Progenitor cell of endocrine pancreas (in vitro differentiated cells): ENCODE results near the gene ZNF174. TPM values are rescaled to one million over a fixed set of nuclear protein-coding genes. Genes with fewer than 3 reads are reported as not detected.

Experiments used
- DNase-seq: peaks from one replicate; pipeline ENCODE4 v3.0.0; 2021; ENCODE audit warnings: low spot score; ENCODE audit not compliant: unreplicated experiment
- H3K27ac Mint-ChIP-seq: 2 replicates; pipeline ENCODE4 v1.8.0; 2021; ENCODE audit warnings: mild to moderate bottlenecking, moderate library complexity, mixed read lengths
- H3K27me3 Mint-ChIP-seq: 2 replicates; pipeline ENCODE4 v1.8.0; 2021; ENCODE audit warnings: mixed read lengths
- H3K36me3 Mint-ChIP-seq: 2 replicates; pipeline ENCODE4 v1.8.0; 2022; ENCODE audit warnings: mixed read lengths; ENCODE audit not compliant: insufficient read depth
- H3K4me1 Mint-ChIP-seq: 2 replicates; pipeline ENCODE4 v1.8.0; 2021; ENCODE audit warnings: low read depth, mixed read lengths
- H3K4me3 Mint-ChIP-seq: 2 replicates; pipeline ENCODE4 v1.8.0; 2021; ENCODE audit warnings: low read depth, mild to moderate bottlenecking, moderate library complexity, mixed read lengths
- H3K9me3 Mint-ChIP-seq: 2 replicates; pipeline ENCODE4 v1.8.0; 2021; ENCODE audit warnings: low read depth, mixed read lengths
- total RNA-seq: library from RNA; stranded (reverse); gene quantifications from 2 replicates; pipeline ENCODE4 v1.2.1, GENCODE V29; 2021
- TF ChIP-seq, protein P1 (sequence below): fragments of 200-600 bp; sonication (generic); IDR thresholded peaks from one replicate; pipeline ENCODE4 v1.5.0; 2021; ENCODE audit warnings: antibody characterized with exemption, mild to moderate bottlenecking; ENCODE audit not compliant: unreplicated experiment

ZNF174 gene
- total RNA-seq, 1 donor from 2014 or later: 13.5 TPM

DNA sequence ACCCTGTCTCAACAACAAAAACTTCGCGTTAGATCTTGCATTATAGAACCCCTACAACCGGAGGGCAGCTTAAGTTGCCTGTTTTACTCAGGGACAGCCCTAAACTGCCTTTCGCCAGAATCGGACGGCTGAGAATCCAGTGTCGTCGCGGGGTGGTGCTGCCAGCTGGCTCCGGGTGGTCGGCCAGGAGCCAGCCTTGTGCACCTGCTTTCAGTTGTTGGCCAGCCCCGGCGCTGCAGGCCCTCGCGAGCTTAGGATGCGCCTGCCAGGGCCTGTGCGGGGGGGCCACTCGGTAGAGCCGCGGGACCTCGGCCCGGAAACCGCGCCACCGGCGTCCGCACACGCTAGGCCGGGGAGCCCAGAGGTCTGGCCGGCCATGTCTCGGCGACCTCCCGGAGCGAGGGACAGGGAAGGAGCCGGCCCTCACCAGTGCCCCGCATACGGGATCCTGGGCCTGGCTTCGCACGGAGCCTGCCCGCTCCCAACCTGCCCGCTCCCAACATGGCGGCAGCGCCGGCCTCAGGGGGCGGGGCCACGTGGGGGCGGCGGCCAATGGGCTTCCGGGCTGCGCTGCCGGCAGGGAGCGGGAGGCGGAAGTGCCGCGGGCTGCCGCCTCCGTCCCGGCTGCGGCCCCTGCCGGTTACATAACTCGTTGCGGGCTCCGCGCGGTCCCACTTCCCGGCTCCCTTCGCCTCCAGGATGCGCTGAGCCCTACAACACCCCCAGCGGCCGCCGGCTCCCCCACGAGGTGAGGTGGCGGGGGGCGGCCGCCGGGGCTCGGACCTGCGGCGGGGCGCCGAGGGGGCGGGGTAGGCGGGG, 56.6 kb downstream of the ZNF174 start:
- H3K4me3 Mint-ChIP-seq: peak overlapping the region; percentile 70
- no peaks in the 10 kb centered on the region for H3K36me3 Mint-ChIP-seq
- TF ChIP-seq, protein P1, sequence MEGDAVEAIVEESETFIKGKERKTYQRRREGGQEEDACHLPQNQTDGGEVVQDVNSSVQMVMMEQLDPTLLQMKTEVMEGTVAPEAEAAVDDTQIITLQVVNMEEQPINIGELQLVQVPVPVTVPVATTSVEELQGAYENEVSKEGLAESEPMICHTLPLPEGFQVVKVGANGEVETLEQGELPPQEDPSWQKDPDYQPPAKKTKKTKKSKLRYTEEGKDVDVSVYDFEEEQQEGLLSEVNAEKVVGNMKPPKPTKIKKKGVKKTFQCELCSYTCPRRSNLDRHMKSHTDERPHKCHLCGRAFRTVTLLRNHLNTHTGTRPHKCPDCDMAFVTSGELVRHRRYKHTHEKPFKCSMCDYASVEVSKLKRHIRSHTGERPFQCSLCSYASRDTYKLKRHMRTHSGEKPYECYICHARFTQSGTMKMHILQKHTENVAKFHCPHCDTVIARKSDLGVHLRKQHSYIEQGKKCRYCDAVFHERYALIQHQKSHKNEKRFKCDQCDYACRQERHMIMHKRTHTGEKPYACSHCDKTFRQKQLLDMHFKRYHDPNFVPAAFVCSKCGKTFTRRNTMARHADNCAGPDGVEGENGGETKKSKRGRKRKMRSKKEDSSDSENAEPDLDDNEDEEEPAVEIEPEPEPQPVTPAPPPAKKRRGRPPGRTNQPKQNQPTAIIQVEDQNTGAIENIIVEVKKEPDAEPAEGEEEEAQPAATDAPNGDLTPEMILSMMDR: peak; percentile 52
- H3K9me3 Mint-ChIP-seq: no peaks in the 10 kb centered on the region
- DNase-seq: peak; percentile 87
- peaks cover 32% of the 10 kb centered on the region for H3K4me1 Mint-ChIP-seq
- no peaks in the 10 kb centered on the region for H3K27me3 Mint-ChIP-seq
- H3K27ac Mint-ChIP-seq: peak overlapping the region; percentile 97

DNA sequence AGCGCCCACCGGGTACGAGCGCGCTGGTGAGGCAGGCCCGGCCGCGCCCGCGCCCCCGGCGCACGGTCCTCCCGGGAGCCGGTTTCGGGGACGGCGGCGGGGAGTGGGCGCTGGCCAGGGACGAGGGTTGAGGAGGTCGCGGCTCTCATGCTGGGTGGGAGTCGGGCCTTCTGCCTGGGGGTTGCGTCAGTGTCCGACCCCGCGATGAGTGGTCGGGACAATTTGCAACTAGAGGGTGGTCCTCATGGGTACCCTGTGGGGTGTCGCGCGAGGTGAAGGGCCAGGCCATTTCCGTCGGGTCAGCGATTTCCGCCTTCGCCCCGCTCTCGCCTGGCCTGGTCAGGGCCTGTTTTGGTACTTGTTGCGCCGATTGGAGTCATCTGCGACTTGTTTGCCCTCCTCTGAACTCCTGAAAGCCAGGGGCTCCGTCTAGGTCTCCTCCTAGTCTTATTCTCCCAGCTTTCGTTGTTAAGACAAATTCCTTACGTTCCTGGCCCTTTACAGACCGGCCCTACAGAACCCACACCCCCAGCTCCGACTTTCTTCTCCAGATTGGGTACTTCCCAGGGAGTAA, 57.4 kb downstream of the ZNF174 start:
- TF ChIP-seq, protein P1: no peak
- H3K4me1 Mint-ChIP-seq: peaks cover 32% of the 10 kb centered on the region
- no peaks in the 10 kb centered on the region for H3K36me3 Mint-ChIP-seq
- H3K27me3 Mint-ChIP-seq: no peaks in the 10 kb centered on the region
- H3K4me3 Mint-ChIP-seq: peak overlapping the region; percentile 84
- no peaks in the 10 kb centered on the region for H3K9me3 Mint-ChIP-seq
- DNase-seq: no peak
- H3K27ac Mint-ChIP-seq: peak overlapping the region; percentile 87

- H3K27me3 Mint-ChIP-seq: no peaks in the 10 kb centered on the region
- peak overlapping the region; percentile 87 for H3K27ac Mint-ChIP-seq
- H3K4me1 Mint-ChIP-seq: peaks cover 32% of the 10 kb centered on the region
- DNase-seq: no peak
- H3K9me3 Mint-ChIP-seq: no peaks in the 10 kb centered on the region
- H3K4me3 Mint-ChIP-seq: peak overlapping the region; percentile 84
- H3K36me3 Mint-ChIP-seq: no peaks in the 10 kb centered on the region
- TF ChIP-seq, protein P1: no peak
Measured at GRCh38 chr16:3458852-3459361, 57.9 kb downstream of the ZNF174 start.

Other genes starting within 250 kb of the ZNF174 start
- gene OR1F1, start 213.0 kb upstream of the ZNF174 start, total RNA-seq: not detected in 2 replicates
- 11.2 and 11.9 TPM in 2 replicates for gene ZNF200, start 166.1 kb upstream of the ZNF174 start, total RNA-seq
- gene MEFV, start 144.6 kb upstream of the ZNF174 start, total RNA-seq: not detected in 2 replicates
- 29.4 and 33.8 TPM in 2 replicates for gene ZNF263, start 117.7 kb upstream of the ZNF174 start, total RNA-seq
- gene TIGD7, start 95.8 kb upstream of the ZNF174 start, total RNA-seq: 5.4 and 5.8 TPM in 2 replicates
- gene ZNF75A, start 95.7 kb upstream of the ZNF174 start, total RNA-seq: 57.4 and 58.7 TPM in 2 replicates
- gene OR2C1, start 45.3 kb upstream of the ZNF174 start, total RNA-seq: 0.19 TPM in 1 of 2 replicates, not detected in the other
- 19.1 and 21.3 TPM in 2 replicates for gene ZSCAN32, start 211 bp upstream of the ZNF174 start, total RNA-seq
- gene ZNF597, start 42.3 kb downstream of the ZNF174 start, total RNA-seq: 2.0 and 2.2 TPM in 2 replicates
- 66.8 and 71.3 TPM in 2 replicates for gene NAA60, start 42.5 kb downstream of the ZNF174 start, total RNA-seq
- gene C16orf90, start 94.3 kb downstream of the ZNF174 start, total RNA-seq: not detected in 2 replicates
- 38.7 and 42.4 TPM in 2 replicates for gene CLUAP1, start 99.8 kb downstream of the ZNF174 start, total RNA-seq
- gene NLRC3, start 176.2 kb downstream of the ZNF174 start, total RNA-seq: 0.14 and 0.38 TPM in 2 replicates
- 13.8 and 14.0 TPM in 2 replicates for gene SLX4, start 210.4 kb downstream of the ZNF174 start, total RNA-seq